Fibroblast of mammary gland (primary cell): Measurements from ENCODE around the gene ENTPD2.

Experiments used
- DNase-seq: peaks from one replicate; pipeline ENCODE4 v3.0.0-alpha.2; 2010; ENCODE audit warnings: low read depth
- H3K4me3 ChIP-seq: 2 replicates; pipeline ENCODE4 v1.5.1; 2011; ENCODE audit warnings: low read depth, mild to moderate bottlenecking, low read length, moderate library complexity; ENCODE audit not compliant: control insufficient read depth
- CTCF ChIP-seq: conservative IDR thresholded peaks from 2 replicates; pipeline ENCODE4 v1.5.1; 2011; ENCODE audit warnings: low read depth, low read length, inconsistent platforms; ENCODE audit not compliant: control insufficient read depth, insufficient read depth

Gene ENTPD2

DNA sequence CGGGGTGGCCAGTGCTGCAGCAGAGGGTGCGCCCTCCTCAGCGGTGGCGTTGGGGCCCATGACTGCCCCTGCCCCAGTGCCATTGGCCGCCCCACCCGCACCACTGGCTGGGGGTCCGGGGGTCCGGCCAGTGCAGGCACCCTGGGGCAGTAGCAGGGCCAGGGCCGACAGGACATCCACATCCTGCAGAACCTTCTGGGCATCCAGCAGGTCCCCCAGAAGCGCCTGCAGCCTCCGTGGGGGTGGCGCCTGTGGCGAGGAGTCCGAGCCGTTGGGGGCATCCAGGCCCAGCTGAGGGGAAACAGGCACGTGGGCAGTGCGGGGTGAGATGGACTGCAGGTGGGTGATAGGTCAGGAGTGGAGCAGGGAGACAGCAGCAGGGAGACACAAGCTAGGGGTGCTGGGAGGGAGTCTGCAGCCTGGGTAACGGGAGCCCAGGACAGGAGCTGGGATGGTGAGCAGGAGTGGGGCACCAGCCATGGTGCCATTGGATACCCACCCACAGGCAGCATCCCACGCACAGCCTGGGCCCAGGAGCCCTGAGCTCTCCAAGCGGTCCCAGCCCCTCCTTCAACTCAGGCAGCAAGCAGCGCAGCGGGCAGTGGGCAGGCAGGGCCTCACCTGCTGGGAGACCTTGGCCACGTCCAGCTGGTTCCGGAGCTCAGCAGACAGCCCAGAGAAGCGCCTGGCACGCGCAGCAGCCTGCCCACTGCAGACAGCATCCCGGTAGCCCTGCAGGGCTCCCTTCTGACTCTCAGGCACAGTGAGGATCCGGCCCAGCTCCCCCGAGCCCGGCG, 32.9 kb downstream of the ENTPD2 start:
- no peak for DNase-seq
- no peak for TF ChIP-seq CTCF
- H3K4me3 ChIP-seq, result no peak overlapping the region

DNA sequence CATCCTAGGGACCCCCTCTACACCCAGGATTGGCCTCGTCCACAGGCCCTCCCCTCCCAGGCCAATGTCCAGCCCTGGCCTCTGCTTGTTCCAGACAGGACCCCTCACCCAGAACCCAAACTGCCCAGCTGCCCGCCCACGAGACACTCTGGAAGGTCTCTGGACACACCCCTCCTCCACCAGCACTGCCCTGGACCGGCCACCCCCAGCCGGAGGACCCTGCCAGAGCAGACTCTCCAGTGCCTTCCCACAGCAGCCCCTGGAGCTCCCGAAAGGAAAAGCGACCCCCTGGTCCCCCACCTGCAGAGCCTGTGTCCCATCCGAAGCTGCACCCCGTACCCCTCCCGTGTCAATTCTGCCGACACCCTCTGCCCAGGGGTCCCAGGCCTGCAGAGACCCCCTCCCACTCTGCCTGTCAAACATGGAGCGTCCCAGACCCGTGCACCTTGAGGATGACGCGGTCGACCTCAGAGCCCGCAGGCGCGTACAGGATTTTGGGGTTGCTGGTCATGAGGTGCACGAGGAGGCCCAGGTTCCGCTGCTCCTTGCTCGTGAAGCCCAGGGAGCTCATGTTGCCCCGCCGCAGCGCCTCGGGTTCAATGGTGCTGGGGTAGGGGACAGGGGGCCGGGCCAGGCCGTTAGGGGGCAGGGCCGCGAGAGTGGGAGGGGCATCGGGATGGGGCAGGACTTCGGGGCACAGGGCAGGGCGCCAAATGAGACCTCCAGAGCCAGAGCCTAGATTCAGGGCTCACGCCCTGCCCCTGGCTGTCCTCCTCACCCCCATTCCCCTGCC, 33.8 kb downstream of the ENTPD2 start:
- no peak for TF ChIP-seq CTCF
- no peak for DNase-seq
- H3K4me3 ChIP-seq, result no peak overlapping the region

DNA sequence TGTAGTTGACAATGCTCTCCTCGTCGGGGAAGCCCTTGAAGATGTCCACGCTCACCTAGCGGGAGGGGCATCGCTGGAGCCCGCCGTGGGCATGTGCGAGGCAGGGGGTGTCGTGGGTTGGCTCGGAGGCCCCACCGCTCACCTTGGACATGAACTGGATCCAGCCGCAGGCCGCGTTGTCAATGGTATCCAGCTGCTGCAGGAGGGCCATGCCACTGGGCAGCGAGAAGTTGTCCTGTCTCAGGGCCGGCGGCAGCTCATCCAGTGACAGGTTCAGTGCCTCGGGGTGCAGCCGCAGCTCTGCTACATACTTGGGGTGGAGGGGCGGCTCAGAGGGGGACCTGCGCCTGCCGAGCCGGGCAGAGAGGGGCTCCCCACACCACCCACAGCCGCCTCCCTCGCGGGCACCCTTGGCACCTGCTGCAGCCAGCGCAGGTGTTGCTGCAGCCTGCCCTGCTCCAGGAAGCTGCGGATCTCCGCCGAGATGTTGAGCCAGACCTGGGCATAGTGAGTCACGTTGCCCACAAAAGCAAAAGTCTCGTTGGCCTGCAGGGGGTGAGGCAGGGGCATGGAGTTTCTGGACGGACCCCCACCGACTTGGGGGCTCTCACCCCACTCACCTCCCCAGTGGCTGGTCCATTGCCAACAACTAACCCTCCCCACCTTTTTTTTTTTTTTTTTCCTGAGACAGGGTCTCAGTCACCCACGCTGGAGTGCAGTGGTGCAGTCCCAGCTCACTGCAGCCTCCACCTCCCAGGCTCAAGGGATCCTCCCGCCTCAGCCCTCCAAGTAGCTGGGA, 34.9 kb downstream of the ENTPD2 start:
- no peak for TF ChIP-seq CTCF
- H3K4me3 ChIP-seq, result no peak overlapping the region
- no peak for DNase-seq

- no peak for DNase-seq
- H3K4me3 ChIP-seq, result no peak overlapping the region
- no peak for TF ChIP-seq CTCF
Measured at GRCh38 chr9:137017791-137018497, 35.9 kb downstream of the ENTPD2 start.

- no peak overlapping the region for H3K4me3 ChIP-seq
- TF ChIP-seq CTCF, result no peak
- no peak for DNase-seq
Measured at GRCh38 chr9:137017071-137017470, 36.8 kb downstream of the ENTPD2 start.

GRCh38 chr9:137016436-137016835, 37.4 kb downstream of the ENTPD2 start:
- TF ChIP-seq CTCF, result no peak
- DNase-seq, result no peak
- H3K4me3 ChIP-seq, result no peak overlapping the region
